Endothelial cell of umbilical vein (primary cell): ENCODE data around the gene TMOD4. TPM values are rescaled to one million over a fixed set of nuclear protein-coding genes. Genes with fewer than 3 reads are reported as not detected.

ENCODE experiments used
- BruUV-seq: library from RNA; stranded (reverse); fragments of 400-500 nt; replicated peaks from 2 replicates; lab custom pipeline; 2021; lab: Mats Ljungman, UMichigan
- CTCF ChIA-PET: fragments of 300-600, 350-600 bp; sonication (Branson Sonifier 250); formaldehyde crosslinking; loops from one replicate; lab custom pipeline; 2021; ENCODE audit warnings: antibody characterized with exemption, inconsistent platforms; lab: Charles Lee
- POLR2A ChIA-PET: fragments of 300-600, 350-600 bp; sonication (Branson Sonifier 250); formaldehyde crosslinking; loops from one replicate; lab custom pipeline; 2021; ENCODE audit warnings: antibody characterized with exemption, inconsistent platforms; lab: Charles Lee
- DNase-seq: peaks from one replicate; pipeline ENCODE4 v3.0.0-alpha.2; 2011; ENCODE audit warnings: low read depth, low spot score
- FAIRE-seq: peaks from 2 replicates; lab custom pipeline; 2011; peaks lifted over from hg19 to GRCh38; lab: Jason Lieb, UNC
- H2AFZ ChIP-seq: 2 replicates; pipeline ENCODE4 v1.6.0; 2012; ENCODE audit warnings: low read depth, low read length, control low read depth, inconsistent platforms
- H3K27ac ChIP-seq: 2 replicates; pipeline ENCODE4 v1.5.1; 2011; ENCODE audit warnings: low read depth, mild to moderate bottlenecking, control low read depth, low read length, moderate library complexity; ENCODE audit not compliant: insufficient read depth
- H3K27me3 ChIP-seq, 2 experiments: 2 replicates each; pipeline versions ENCODE4 v1.6.0 to v1.6.1; 2011; ENCODE audit warnings: low read length in 2 of 2, mixed read lengths in 1 of 2; ENCODE audit not compliant: control insufficient read depth in 2 of 2, insufficient read depth in 2 of 2
- H3K36me3 ChIP-seq, 2 experiments: 2 replicates in 1 of 2; 3 replicates in 1 of 2; pipeline ENCODE4 v1.5.1; 2011; ENCODE audit warnings: low read length in 2 of 2, mild to moderate bottlenecking in 1 of 2, moderate library complexity in 1 of 2; ENCODE audit not compliant: control insufficient read depth in 2 of 2, insufficient read depth in 2 of 2; ENCODE audit errors: extremely low read depth in 1 of 2
- H3K4me1 ChIP-seq: 3 replicates; pipeline ENCODE4 v1.5.1; 2011; ENCODE audit warnings: mild to moderate bottlenecking, low read length; ENCODE audit not compliant: control insufficient read depth, insufficient read depth; ENCODE audit errors: extremely low read depth
- H3K4me2 ChIP-seq: 2 replicates; pipeline ENCODE4 v1.6.1; 2011; ENCODE audit warnings: low read length, control low read depth, mixed read lengths; ENCODE audit not compliant: insufficient read depth
- H3K4me3 ChIP-seq, 3 experiments: fragments of 200-600 bp in 1 of 3; sonication (generic), shearing (Covaris generic) in 1 of 3; replicated peaks in 1 of 3; 2 replicates each; pipeline ENCODE4 v1.5.1; 2011 to 2016; ENCODE audit warnings: control low read depth in 3 of 3, low read length in 3 of 3, mild to moderate bottlenecking in 2 of 3, inconsistent platforms in 1 of 3, low read depth in 1 of 3, moderate library complexity in 1 of 3; ENCODE audit not compliant: insufficient read depth in 1 of 3
- H3K79me2 ChIP-seq: 2 replicates; pipeline ENCODE4 v1.6.0; 2012; ENCODE audit warnings: low read length, inconsistent platforms; ENCODE audit not compliant: control insufficient read depth, insufficient read depth
- H3K9ac ChIP-seq: replicated peaks from 2 replicates; pipeline ENCODE3; 2011; ENCODE audit warnings: low read length, control low read depth; ENCODE audit not compliant: insufficient read depth; ENCODE audit errors: extremely low read depth
- H3K9me1 ChIP-seq: replicated peaks from 3 replicates; pipeline ENCODE4 v1.6.0; 2011; ENCODE audit warnings: mild to moderate bottlenecking, low read length; ENCODE audit not compliant: control insufficient read depth, insufficient read depth; ENCODE audit errors: extremely low read depth
- H3K9me3 ChIP-seq: replicated peaks from 2 replicates; pipeline ENCODE4 v1.5.1; 2012; ENCODE audit warnings: low read length, inconsistent platforms; ENCODE audit not compliant: control insufficient read depth, insufficient read depth
- H4K20me1 ChIP-seq: replicated peaks from 2 replicates; pipeline ENCODE3; 2011; ENCODE audit warnings: mild to moderate bottlenecking, low read length; ENCODE audit not compliant: control insufficient read depth, insufficient read depth; ENCODE audit errors: extremely low read depth
- CTCF ChIP-seq, 2 donors: IDR thresholded peaks; 1 replicate in 1 of 2; 2 replicates in 1 of 2; pipeline ENCODE4 v1.5.1; 2011; ENCODE audit warnings: low read length in 2 of 2, mild to moderate bottlenecking in 2 of 2, moderate library complexity in 2 of 2, control low read depth in 1 of 2, inconsistent platforms in 1 of 2, low read depth in 1 of 2; ENCODE audit not compliant: insufficient read depth in 1 of 2; ENCODE audit errors: extremely low read depth in 1 of 2
- JUN ChIP-seq: IDR thresholded peaks from 2 replicates; pipeline ENCODE4 v1.6.1; 2011; ENCODE audit warnings: borderline replicate concordance, low read depth; ENCODE audit not compliant: insufficient read length, insufficient read depth
- dilution Hi-C: fragments of 300-500 bp; cut with MboI; formaldehyde crosslinking; loops from one replicate; pipeline ENCODE4 v1.15.0; 2019; ENCODE audit warnings: low sequenced_read_pairs; ENCODE audit not compliant: extremely low pct_ligation_motif_present
- intact Hi-C: fragments of 100-400 bp; cut with micrococcal nuclease; formaldehyde crosslinking; loops from one replicate; pipeline ENCODE4 v1.10.0; 2022
- polyA plus RNA-seq, 4 experiments: library from polyadenylated mRNA; depleted of rRNA in 3 of 4; stranded (reverse) in 3 of 4; unstranded in 1 of 4; fragments of >200 nt; gene quantifications; 2 replicates each; pipeline versions ENCODE4 v1.2.1 to v1.2.3, GENCODE V29; 2011 to 2012; ENCODE audit warnings: missing spikeins in 1 of 4
- total RNA-seq: library from RNA; stranded (reverse); gene quantifications from 2 replicates; pipeline ENCODE4 v1.2.3, GENCODE V29; 2021

TMOD4 gene
- total and polyA plus RNA-seq, 2 donors (not counting 3 experiments of a cell fraction or from before 2014, with no cell fraction given): 0.22 to 1.4 TPM

DNA sequence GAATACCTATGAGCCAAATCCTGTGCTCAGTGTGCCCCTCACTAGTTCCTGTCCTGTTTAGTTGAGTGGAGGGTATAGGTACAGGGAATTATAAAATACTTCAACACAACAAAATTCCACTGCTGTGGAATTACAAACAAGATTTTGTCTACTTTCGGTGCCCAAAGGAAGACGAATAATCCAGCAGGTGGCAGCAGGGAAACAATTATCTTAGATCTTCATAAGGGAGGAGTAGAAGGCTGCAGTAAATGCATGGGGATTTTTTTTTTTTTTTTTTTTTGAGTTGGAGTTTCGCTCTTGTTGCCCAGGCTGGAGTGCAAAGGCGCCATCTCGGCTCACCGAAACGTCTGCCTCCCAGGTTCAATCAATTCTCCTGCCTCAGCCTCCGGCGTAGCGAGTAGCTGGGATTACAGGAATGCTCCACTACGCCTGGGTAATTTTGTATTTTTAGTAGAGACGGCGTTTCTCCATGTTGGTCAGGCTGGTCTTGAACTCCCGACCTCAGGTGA lies 20.6 kb upstream of the TMOD4 start:
- no peaks in the 10 kb centered on the region for H3K9me3 ChIP-seq
- TF ChIP-seq JUN (no peak), CTCF (IDR thresholded peaks at IDR 0.05; ENCODE audit: extremely low read depth in 1 of 2, insufficient read depth in 1 of 2, low read depth in 1 of 2, low read length in 2 of 2) (peak; percentile 35 to 42)
- CTCF ChIA-PET: interaction anchor here (0.9 to 3.2 kb wide), 8 partner anchors 32 to 145 kb away, joined by 3 to 45 read pairs (median 4); partner anchors contain the start of gene CDC42SE1
- H3K4me3 ChIP-seq: peak overlapping the region in 1 of 3 experiments; percentile 27
- H4K20me1 ChIP-seq: peaks cover 2% of the 10 kb centered on the region
- no peaks in the 10 kb centered on the region for H3K27me3 ChIP-seq
- no peaks in the 10 kb centered on the region for H3K36me3 ChIP-seq
- POLR2A ChIA-PET: no interaction called here
- DNase-seq (peak; percentile 86), FAIRE-seq (peak; percentile 79)
- H3K9me1 ChIP-seq: no peaks in the 10 kb centered on the region
- BruUV-seq: no TSS peak
- peaks cover 19% of the 10 kb centered on the region for H3K4me1 ChIP-seq
- dilution Hi-C loops: no loop called here
- peak overlapping the region; percentile 47 for H3K9ac ChIP-seq
- peak overlapping the region; percentile 38 for H3K27ac ChIP-seq
- H3K4me2 ChIP-seq: peak overlapping the region; percentile 48
- intact Hi-C loops: loop anchor here (1.0 to 10.0 kb wide), 4 partner anchors 55 to 962 kb away; partner anchors contain the start of genes ANP32E and PI4KB
- H2AFZ ChIP-seq: peak overlapping the region; percentile 1
- H3K79me2 ChIP-seq: peaks cover 26% of the 10 kb centered on the region
